Endothelial cell of umbilical vein (primary cell): Measurements from ENCODE around the gene SCAMP2. TPM values are rescaled to one million over a fixed set of nuclear protein-coding genes. Genes with fewer than 3 reads are reported as not detected.

ENCODE experiments used
- BruUV-seq: library from RNA; stranded (reverse); fragments of 400-500 nt; replicated peaks from 2 replicates; lab custom pipeline; 2021; lab: Mats Ljungman, UMichigan
- CTCF ChIA-PET: fragments of 300-600, 350-600 bp; sonication (Branson Sonifier 250); formaldehyde crosslinking; loops from one replicate; lab custom pipeline; 2021; ENCODE audit warnings: antibody characterized with exemption, inconsistent platforms; lab: Charles Lee
- POLR2A ChIA-PET: fragments of 300-600, 350-600 bp; sonication (Branson Sonifier 250); formaldehyde crosslinking; loops from one replicate; lab custom pipeline; 2021; ENCODE audit warnings: antibody characterized with exemption, inconsistent platforms; lab: Charles Lee
- DNase-seq: peaks from one replicate; pipeline ENCODE4 v3.0.0-alpha.2; 2011; ENCODE audit warnings: low read depth, low spot score
- FAIRE-seq: peaks from 2 replicates; lab custom pipeline; 2011; peaks lifted over from hg19 to GRCh38; lab: Jason Lieb, UNC
- H2AFZ ChIP-seq: 2 replicates; pipeline ENCODE4 v1.6.0; 2012; ENCODE audit warnings: low read depth, low read length, control low read depth, inconsistent platforms
- H3K27ac ChIP-seq: 2 replicates; pipeline ENCODE4 v1.5.1; 2011; ENCODE audit warnings: low read depth, mild to moderate bottlenecking, control low read depth, low read length, moderate library complexity; ENCODE audit not compliant: insufficient read depth
- H3K27me3 ChIP-seq, 2 experiments: 2 replicates each; pipeline versions ENCODE4 v1.6.0 to v1.6.1; 2011; ENCODE audit warnings: low read length in 2 of 2, mixed read lengths in 1 of 2; ENCODE audit not compliant: control insufficient read depth in 2 of 2, insufficient read depth in 2 of 2
- H3K36me3 ChIP-seq, 2 experiments: 2 replicates in 1 of 2; 3 replicates in 1 of 2; pipeline ENCODE4 v1.5.1; 2011; ENCODE audit warnings: low read length in 2 of 2, mild to moderate bottlenecking in 1 of 2, moderate library complexity in 1 of 2; ENCODE audit not compliant: control insufficient read depth in 2 of 2, insufficient read depth in 2 of 2; ENCODE audit errors: extremely low read depth in 1 of 2
- H3K4me1 ChIP-seq: 3 replicates; pipeline ENCODE4 v1.5.1; 2011; ENCODE audit warnings: mild to moderate bottlenecking, low read length; ENCODE audit not compliant: control insufficient read depth, insufficient read depth; ENCODE audit errors: extremely low read depth
- H3K4me2 ChIP-seq: 2 replicates; pipeline ENCODE4 v1.6.1; 2011; ENCODE audit warnings: low read length, control low read depth, mixed read lengths; ENCODE audit not compliant: insufficient read depth
- H3K4me3 ChIP-seq, 3 experiments: fragments of 200-600 bp in 1 of 3; sonication (generic), shearing (Covaris generic) in 1 of 3; replicated peaks in 1 of 3; 2 replicates each; pipeline ENCODE4 v1.5.1; 2011 to 2016; ENCODE audit warnings: control low read depth in 3 of 3, low read length in 3 of 3, mild to moderate bottlenecking in 2 of 3, inconsistent platforms in 1 of 3, low read depth in 1 of 3, moderate library complexity in 1 of 3; ENCODE audit not compliant: insufficient read depth in 1 of 3
- H3K79me2 ChIP-seq: 2 replicates; pipeline ENCODE4 v1.6.0; 2012; ENCODE audit warnings: low read length, inconsistent platforms; ENCODE audit not compliant: control insufficient read depth, insufficient read depth
- H3K9ac ChIP-seq: replicated peaks from 2 replicates; pipeline ENCODE3; 2011; ENCODE audit warnings: low read length, control low read depth; ENCODE audit not compliant: insufficient read depth; ENCODE audit errors: extremely low read depth
- H3K9me1 ChIP-seq: replicated peaks from 3 replicates; pipeline ENCODE4 v1.6.0; 2011; ENCODE audit warnings: mild to moderate bottlenecking, low read length; ENCODE audit not compliant: control insufficient read depth, insufficient read depth; ENCODE audit errors: extremely low read depth
- H3K9me3 ChIP-seq: replicated peaks from 2 replicates; pipeline ENCODE4 v1.5.1; 2012; ENCODE audit warnings: low read length, inconsistent platforms; ENCODE audit not compliant: control insufficient read depth, insufficient read depth
- H4K20me1 ChIP-seq: replicated peaks from 2 replicates; pipeline ENCODE3; 2011; ENCODE audit warnings: mild to moderate bottlenecking, low read length; ENCODE audit not compliant: control insufficient read depth, insufficient read depth; ENCODE audit errors: extremely low read depth
- EZH2 ChIP-seq: IDR thresholded peaks from 2 replicates; pipeline ENCODE4 v1.6.1; 2012; ENCODE audit warnings: borderline replicate concordance, low read depth, mild to moderate bottlenecking, moderate library complexity, low read length, inconsistent platforms; ENCODE audit not compliant: severe bottlenecking
- FOS ChIP-seq: IDR thresholded peaks from 2 replicates; pipeline ENCODE4 v1.6.1; 2011; ENCODE audit warnings: mild to moderate bottlenecking, low read length, moderate library complexity, borderline replicate concordance; ENCODE audit not compliant: insufficient read depth
- MYC ChIP-seq: IDR thresholded peaks from one replicate; pipeline ENCODE4 v1.6.1; 2011; ENCODE audit warnings: mild to moderate bottlenecking, low read depth, low read length
- POLR2A ChIP-seq: IDR thresholded peaks from 2 replicates; pipeline ENCODE4 v1.6.1; 2012; ENCODE audit warnings: low read depth, mild to moderate bottlenecking, control low read depth, low read length
- POLR2AphosphoS5 ChIP-seq: IDR thresholded peaks from 2 replicates; pipeline ENCODE4 v1.6.1; 2012; ENCODE audit warnings: low read depth, mild to moderate bottlenecking, control low read depth, low read length, moderate library complexity; ENCODE audit not compliant: insufficient read depth
- dilution Hi-C: fragments of 300-500 bp; cut with MboI; formaldehyde crosslinking; loops from one replicate; pipeline ENCODE4 v1.15.0; 2019; ENCODE audit warnings: low sequenced_read_pairs; ENCODE audit not compliant: extremely low pct_ligation_motif_present
- intact Hi-C: fragments of 100-400 bp; cut with micrococcal nuclease; formaldehyde crosslinking; loops from one replicate; pipeline ENCODE4 v1.10.0; 2022
- polyA plus RNA-seq, 4 experiments: library from polyadenylated mRNA; depleted of rRNA in 3 of 4; stranded (reverse) in 3 of 4; unstranded in 1 of 4; fragments of >200 nt; gene quantifications; 2 replicates each; pipeline versions ENCODE4 v1.2.1 to v1.2.3, GENCODE V29; 2011 to 2012; ENCODE audit warnings: missing spikeins in 1 of 4
- total RNA-seq: library from RNA; stranded (reverse); gene quantifications from 2 replicates; pipeline ENCODE4 v1.2.3, GENCODE V29; 2021

Gene SCAMP2
- total and polyA plus RNA-seq, 2 donors (not counting 3 experiments of a cell fraction or from before 2014, with no cell fraction given): 67.3 to 256 TPM

DNA sequence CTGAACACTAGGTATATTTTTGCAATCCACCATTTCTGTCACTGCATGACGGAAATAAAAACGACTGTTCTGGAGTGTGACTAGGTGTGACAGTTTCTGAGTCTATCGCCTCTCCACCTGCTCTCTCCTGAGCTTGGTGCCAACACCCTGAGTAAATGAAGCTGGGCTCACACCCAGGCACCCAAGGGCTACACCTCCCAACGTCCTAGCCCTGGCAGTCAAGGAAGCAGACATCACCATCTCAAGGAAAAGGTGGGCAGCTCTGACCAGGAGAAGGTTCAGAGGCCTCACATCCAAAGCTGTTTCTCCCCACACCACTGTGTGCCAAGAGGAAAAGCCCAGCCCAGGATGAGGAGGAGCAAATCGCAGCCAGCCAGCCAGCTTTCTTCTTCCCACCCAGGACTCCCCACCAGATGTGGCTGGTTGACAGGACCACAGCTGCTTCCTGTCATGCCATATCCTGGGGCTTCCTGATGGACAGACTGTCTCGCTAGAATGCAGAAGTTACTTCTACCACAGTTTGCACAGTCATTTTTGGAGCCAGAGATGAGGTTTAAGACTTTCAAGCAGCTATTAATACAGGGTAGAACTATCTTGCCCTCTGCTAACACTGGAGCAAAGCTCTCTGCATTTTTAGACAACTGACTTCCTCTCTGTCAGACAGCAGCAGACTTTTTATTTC is 3.3 kb downstream of the SCAMP2 start:
- peak; percentile 43 for DNase-seq
- dilution Hi-C loops: no loop called here
- BruUV-seq: no TSS peak
- intact Hi-C loops: no loop called here
- peaks cover 45% of the 10 kb centered on the region for H3K4me1 ChIP-seq
- TF ChIP-seq POLR2A: no peak
- no peak for TF ChIP-seq FOS
- TF ChIP-seq POLR2AphosphoS5: peak; percentile 30
- TF ChIP-seq MYC: no peak
- no peak for TF ChIP-seq EZH2
- H3K4me2 ChIP-seq: peak overlapping the region; percentile 13
- H3K4me3 ChIP-seq: no peak overlapping the region
- ChIA-PET POLR2A (no interaction called here), CTCF (interaction anchor here (0.8 to 6.4 kb wide), 10 partner anchors 9 to 99 kb away, joined by 3 to 54 read pairs (median 4); partner anchors contain the start of gene ULK3)
- H3K36me3 ChIP-seq: no peaks in the 10 kb centered on the region
- H3K27ac ChIP-seq: peak overlapping the region; percentile 25
- H3K27me3 ChIP-seq: no peaks in the 10 kb centered on the region
- H3K79me2 ChIP-seq: peaks cover 57% of the 10 kb centered on the region
- FAIRE-seq: peak; percentile 79
- H3K9ac ChIP-seq: no peak overlapping the region
- no peaks in the 10 kb centered on the region for H4K20me1 ChIP-seq
- no peaks in the 10 kb centered on the region for H3K9me1 ChIP-seq
- H2AFZ ChIP-seq: no peak overlapping the region
- H3K9me3 ChIP-seq: no peaks in the 10 kb centered on the region

DNA sequence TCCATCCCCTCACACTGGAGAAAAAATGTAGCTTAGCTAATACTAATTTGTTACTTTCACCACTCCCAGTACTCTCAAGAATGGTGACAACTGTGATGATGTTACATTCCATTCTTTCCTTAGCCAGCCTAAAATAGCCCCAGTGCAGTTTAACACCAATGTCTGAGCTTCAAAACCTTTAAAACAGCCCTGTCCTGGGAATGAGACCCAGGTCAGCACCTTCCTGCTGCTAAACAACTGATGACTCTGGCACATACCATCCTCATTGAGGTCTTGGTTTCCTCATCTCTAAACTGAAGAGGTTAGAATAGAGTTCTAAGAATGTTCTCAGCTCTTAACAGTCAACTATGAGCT is 3.8 kb downstream of the SCAMP2 start:
- BruUV-seq: no TSS peak
- H3K4me2 ChIP-seq: peak overlapping the region; percentile 3
- H2AFZ ChIP-seq: no peak overlapping the region
- FAIRE-seq (no peak), DNase-seq (no peak)
- H3K36me3 ChIP-seq: no peaks in the 10 kb centered on the region
- CTCF ChIA-PET: interaction anchor here (0.8 to 6.4 kb wide), 7 partner anchors 9 to 80 kb away, joined by 3 to 54 read pairs (median 4); partner anchors contain the start of gene ULK3
- no peaks in the 10 kb centered on the region for H3K9me1 ChIP-seq
- no peaks in the 10 kb centered on the region for H3K9me3 ChIP-seq
- H3K9ac ChIP-seq: no peak overlapping the region
- peaks cover 45% of the 10 kb centered on the region for H3K4me1 ChIP-seq
- no peaks in the 10 kb centered on the region for H3K27me3 ChIP-seq
- H3K27ac ChIP-seq: peak overlapping the region; percentile 25
- H3K79me2 ChIP-seq: peaks cover 59% of the 10 kb centered on the region
- no peaks in the 10 kb centered on the region for H4K20me1 ChIP-seq
- intact Hi-C loops (no loop called here), dilution Hi-C loops (no loop called here)
- no peak overlapping the region for H3K4me3 ChIP-seq
- POLR2A ChIA-PET: no interaction called here
- TF ChIP-seq POLR2A: no peak
